Measurements from ENCODE around the gene RAB11FIP4.

DNA sequence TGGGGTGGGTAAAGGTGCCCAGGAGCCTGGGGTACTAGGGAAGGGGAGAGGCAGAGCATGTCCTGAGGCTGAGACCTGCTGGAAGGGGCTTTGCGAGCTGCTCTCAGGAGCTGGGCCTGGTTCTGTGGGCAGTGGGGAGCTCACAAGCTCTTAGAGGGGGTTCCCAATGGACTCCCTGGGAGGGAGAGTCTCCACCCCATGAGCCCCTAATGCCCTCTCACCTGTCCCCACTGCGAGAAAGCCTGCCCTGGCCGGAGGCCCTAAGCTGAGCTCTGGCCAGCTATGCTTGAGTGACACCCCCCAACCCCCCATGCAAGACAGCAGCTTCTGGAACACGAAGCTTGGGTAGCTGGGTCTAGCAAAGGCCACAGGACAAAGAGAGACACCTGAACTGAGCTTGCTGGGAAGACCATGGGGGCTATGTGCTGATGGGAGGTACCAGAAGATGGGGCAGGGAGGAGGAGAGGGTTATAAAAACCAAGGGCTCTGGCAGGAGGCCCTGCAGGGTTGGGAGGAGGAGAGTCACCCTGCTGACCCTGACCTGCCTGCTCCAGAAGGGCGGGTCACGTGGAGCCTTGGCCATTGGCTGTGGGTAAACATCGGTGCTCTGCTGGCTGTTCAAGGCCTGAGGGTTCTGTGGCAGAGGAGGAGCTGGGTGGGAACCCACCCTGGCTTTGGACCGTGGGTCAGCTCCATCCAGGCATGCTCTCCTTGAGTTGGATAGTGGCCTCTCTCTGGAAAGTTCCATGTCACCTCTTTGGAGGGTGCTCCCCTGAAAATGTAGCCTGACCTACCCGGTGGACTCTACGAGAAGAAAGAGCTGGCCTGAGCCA is 106.7 kb downstream of the RAB11FIP4 start:
- TF ChIP-seq LEF1 (IDR thresholded peaks at IDR 0.05) = no peak
- no peak for TF ChIP-seq SIN3A (IDR thresholded peaks at IDR 0.05; ENCODE audit: borderline replicate concordance in 2 of 2, control insufficient read depth in 1 of 2, low read depth in 2 of 2, low read length in 2 of 2)
- TF ChIP-seq, protein P1, sequence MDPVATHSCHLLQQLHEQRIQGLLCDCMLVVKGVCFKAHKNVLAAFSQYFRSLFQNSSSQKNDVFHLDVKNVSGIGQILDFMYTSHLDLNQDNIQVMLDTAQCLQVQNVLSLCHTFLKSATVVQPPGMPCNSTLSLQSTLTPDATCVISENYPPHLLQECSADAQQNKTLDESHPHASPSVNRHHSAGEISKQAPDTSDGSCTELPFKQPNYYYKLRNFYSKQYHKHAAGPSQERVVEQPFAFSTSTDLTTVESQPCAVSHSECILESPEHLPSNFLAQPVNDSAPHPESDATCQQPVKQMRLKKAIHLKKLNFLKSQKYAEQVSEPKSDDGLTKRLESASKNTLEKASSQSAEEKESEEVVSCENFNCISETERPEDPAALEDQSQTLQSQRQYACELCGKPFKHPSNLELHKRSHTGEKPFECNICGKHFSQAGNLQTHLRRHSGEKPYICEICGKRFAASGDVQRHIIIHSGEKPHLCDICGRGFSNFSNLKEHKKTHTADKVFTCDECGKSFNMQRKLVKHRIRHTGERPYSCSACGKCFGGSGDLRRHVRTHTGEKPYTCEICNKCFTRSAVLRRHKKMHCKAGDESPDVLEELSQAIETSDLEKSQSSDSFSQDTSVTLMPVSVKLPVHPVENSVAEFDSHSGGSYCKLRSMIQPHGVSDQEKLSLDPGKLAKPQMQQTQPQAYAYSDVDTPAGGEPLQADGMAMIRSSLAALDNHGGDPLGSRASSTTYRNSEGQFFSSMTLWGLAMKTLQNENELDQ (CRISPR knock-in tag; IDR thresholded peaks at IDR 0.05; ENCODE audit: borderline replicate concordance) = no peak
- TF ChIP-seq, protein P2, sequence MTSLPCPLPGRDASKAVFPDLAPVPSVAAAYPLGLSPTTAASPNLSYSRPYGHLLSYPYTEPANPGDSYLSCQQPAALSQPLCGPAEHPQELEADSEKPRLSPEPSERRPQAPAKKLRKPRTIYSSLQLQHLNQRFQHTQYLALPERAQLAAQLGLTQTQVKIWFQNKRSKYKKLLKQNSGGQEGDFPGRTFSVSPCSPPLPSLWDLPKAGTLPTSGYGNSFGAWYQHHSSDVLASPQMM (CRISPR knock-in tag; IDR thresholded peaks at IDR 0.05) = no peak
- TF ChIP-seq, protein P3, sequence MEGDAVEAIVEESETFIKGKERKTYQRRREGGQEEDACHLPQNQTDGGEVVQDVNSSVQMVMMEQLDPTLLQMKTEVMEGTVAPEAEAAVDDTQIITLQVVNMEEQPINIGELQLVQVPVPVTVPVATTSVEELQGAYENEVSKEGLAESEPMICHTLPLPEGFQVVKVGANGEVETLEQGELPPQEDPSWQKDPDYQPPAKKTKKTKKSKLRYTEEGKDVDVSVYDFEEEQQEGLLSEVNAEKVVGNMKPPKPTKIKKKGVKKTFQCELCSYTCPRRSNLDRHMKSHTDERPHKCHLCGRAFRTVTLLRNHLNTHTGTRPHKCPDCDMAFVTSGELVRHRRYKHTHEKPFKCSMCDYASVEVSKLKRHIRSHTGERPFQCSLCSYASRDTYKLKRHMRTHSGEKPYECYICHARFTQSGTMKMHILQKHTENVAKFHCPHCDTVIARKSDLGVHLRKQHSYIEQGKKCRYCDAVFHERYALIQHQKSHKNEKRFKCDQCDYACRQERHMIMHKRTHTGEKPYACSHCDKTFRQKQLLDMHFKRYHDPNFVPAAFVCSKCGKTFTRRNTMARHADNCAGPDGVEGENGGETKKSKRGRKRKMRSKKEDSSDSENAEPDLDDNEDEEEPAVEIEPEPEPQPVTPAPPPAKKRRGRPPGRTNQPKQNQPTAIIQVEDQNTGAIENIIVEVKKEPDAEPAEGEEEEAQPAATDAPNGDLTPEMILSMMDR (IDR thresholded peaks at IDR 0.05 in 2 of 3, conservative IDR thresholded peaks at IDR 0.05 in 1 of 3; ENCODE audit: insufficient read depth in 2 of 3, low read depth in 1 of 3, low read length in 3 of 3) = no peak
- no peak for TF ChIP-seq SRF (CRISPR knock-in tag; IDR thresholded peaks at IDR 0.05)
- TF ChIP-seq RAD21 (CRISPR knock-in tag; conservative IDR thresholded peaks at IDR 0.05 in 1 of 2, IDR thresholded peaks at IDR 0.05 in 1 of 2) = no peak
- no peak for TF ChIP-seq MXI1 (IDR thresholded peaks at IDR 0.05; ENCODE audit: low read depth, low read length)
- TF ChIP-seq HOMEZ (CRISPR knock-in tag; IDR thresholded peaks at IDR 0.05) = no peak
- TF ChIP-seq POLR2A (conservative IDR thresholded peaks at IDR 0.05) = no peak
- TF ChIP-seq, protein P4, sequence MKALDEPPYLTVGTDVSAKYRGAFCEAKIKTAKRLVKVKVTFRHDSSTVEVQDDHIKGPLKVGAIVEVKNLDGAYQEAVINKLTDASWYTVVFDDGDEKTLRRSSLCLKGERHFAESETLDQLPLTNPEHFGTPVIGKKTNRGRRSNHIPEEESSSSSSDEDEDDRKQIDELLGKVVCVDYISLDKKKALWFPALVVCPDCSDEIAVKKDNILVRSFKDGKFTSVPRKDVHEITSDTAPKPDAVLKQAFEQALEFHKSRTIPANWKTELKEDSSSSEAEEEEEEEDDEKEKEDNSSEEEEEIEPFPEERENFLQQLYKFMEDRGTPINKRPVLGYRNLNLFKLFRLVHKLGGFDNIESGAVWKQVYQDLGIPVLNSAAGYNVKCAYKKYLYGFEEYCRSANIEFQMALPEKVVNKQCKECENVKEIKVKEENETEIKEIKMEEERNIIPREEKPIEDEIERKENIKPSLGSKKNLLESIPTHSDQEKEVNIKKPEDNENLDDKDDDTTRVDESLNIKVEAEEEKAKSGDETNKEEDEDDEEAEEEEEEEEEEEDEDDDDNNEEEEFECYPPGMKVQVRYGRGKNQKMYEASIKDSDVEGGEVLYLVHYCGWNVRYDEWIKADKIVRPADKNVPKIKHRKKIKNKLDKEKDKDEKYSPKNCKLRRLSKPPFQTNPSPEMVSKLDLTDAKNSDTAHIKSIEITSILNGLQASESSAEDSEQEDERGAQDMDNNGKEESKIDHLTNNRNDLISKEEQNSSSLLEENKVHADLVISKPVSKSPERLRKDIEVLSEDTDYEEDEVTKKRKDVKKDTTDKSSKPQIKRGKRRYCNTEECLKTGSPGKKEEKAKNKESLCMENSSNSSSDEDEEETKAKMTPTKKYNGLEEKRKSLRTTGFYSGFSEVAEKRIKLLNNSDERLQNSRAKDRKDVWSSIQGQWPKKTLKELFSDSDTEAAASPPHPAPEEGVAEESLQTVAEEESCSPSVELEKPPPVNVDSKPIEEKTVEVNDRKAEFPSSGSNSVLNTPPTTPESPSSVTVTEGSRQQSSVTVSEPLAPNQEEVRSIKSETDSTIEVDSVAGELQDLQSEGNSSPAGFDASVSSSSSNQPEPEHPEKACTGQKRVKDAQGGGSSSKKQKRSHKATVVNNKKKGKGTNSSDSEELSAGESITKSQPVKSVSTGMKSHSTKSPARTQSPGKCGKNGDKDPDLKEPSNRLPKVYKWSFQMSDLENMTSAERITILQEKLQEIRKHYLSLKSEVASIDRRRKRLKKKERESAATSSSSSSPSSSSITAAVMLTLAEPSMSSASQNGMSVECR (CRISPR knock-in tag; IDR thresholded peaks at IDR 0.05) = no peak
- TF ChIP-seq, protein P5, sequence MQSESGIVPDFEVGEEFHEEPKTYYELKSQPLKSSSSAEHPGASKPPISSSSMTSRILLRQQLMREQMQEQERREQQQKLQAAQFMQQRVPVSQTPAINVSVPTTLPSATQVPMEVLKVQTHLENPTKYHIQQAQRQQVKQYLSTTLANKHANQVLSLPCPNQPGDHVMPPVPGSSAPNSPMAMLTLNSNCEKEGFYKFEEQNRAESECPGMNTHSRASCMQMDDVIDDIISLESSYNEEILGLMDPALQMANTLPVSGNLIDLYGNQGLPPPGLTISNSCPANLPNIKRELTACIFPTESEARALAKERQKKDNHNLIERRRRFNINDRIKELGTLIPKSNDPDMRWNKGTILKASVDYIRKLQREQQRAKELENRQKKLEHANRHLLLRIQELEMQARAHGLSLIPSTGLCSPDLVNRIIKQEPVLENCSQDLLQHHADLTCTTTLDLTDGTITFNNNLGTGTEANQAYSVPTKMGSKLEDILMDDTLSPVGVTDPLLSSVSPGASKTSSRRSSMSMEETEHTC (IDR thresholded peaks at IDR 0.05) = no peak

All from K562 (cell line).